GM19035 (cell line): ENCODE measurements around the gene UBR7.
"Not testable (repeated sequence)": the region's sequence is repeated elsewhere in the genome, so short reads cannot be mapped to it uniquely, and the experiment has no call there.

Source experiments
- ATAC-seq: cut with Tn5 transposase; IDR thresholded peaks from one replicate; pipeline ENCODE4 v1.9.1; 2021; ENCODE audit not compliant: unreplicated experiment

UBR7 gene

GRCh38 chr14:93206793-93207467 lies at the start of gene UBR7, which contains the start of gene GON7:
Gene UBR7 (plus strand): TSS chr14:93207256. CDS start chr14:93207292, 36 bp downstream.
Gene GON7 (minus strand): TSS chr14:93207065. CDS start chr14:93207037, 28 bp downstream.
- ATAC-seq = peak; percentile 79

GRCh38 chr14:93158349-93158748 lies 48.7 kb upstream of the UBR7 start:
- ATAC-seq = not testable (repeated sequence)

- not testable (repeated sequence) for ATAC-seq
These were observed 47.3 kb upstream of the UBR7 start for GRCh38 chr14:93159625-93160352.

- no peak for ATAC-seq
These were observed 46.7 kb upstream of the UBR7 start for GRCh38 chr14:93160353-93160801.

GRCh38 chr14:93161411-93161940 lies 45.6 kb upstream of the UBR7 start:
- no peak for ATAC-seq

GRCh38 chr14:93163564-93163963 lies 43.5 kb upstream of the UBR7 start:
- ATAC-seq = peak; percentile 61

GRCh38 chr14:93165271-93166265 lies 41.5 kb upstream of the UBR7 start:
- not testable (repeated sequence) for ATAC-seq

GRCh38 chr14:93168610-93169009 lies 38.4 kb upstream of the UBR7 start:
- ATAC-seq = not testable (repeated sequence)

- not testable (repeated sequence) for ATAC-seq
These were observed 37.4 kb upstream of the UBR7 start for GRCh38 chr14:93169619-93170018.

GRCh38 chr14:93170141-93170540 lies 36.9 kb upstream of the UBR7 start:
- ATAC-seq = not testable (repeated sequence)

GRCh38 chr14:93171376-93171775 lies 35.7 kb upstream of the UBR7 start:
- no peak for ATAC-seq

- no peak for ATAC-seq
These were observed 33.1 kb upstream of the UBR7 start for GRCh38 chr14:93173943-93174395.

GRCh38 chr14:93174731-93175130 lies 32.3 kb upstream of the UBR7 start:
- ATAC-seq = not testable (repeated sequence)

- no peak for ATAC-seq
These were observed 31.6 kb upstream of the UBR7 start for GRCh38 chr14:93175492-93175891.

GRCh38 chr14:93183596-93184317 lies 23.3 kb upstream of the UBR7 start:
- ATAC-seq = no peak

GRCh38 chr14:93184391-93185348 lies 22.4 kb upstream of the UBR7 start, which contains the start of the genes LYSET and MOAP1:
Gene LYSET (plus strand): TSS chr14:93185317. CDS start chr14:93185406, 89 bp downstream.
Gene MOAP1 (minus strand): TSS chr14:93184897. CDS start chr14:93184242, 655 bp downstream.
- ATAC-seq = peak; percentile 83

GRCh38 chr14:93185349-93185720 lies 21.7 kb upstream of the UBR7 start:
- ATAC-seq = no peak

GRCh38 chr14:93186466-93186865 lies 20.6 kb upstream of the UBR7 start:
- no peak for ATAC-seq

GRCh38 chr14:93186956-93187355 lies 20.1 kb upstream of the UBR7 start:
- no peak for ATAC-seq
